Vagina (tissue), 2 donors: ENCODE results near the gene LIMCH1. TPM values are rescaled to one million over a fixed set of nuclear protein-coding genes. Genes with fewer than 3 reads are reported as not detected.

Experiments
- DNase-seq, 2 donors: peaks; one replicate each; pipeline ENCODE4 v3.0.0-alpha.2; 2017; ENCODE audit errors: extremely low spot score in 2 of 2
- H3K27ac ChIP-seq: fragments of 200-600 bp; sonication (generic); one replicate; pipeline ENCODE4 v1.5.1; 2019
- H3K27me3 ChIP-seq: fragments of 200-600 bp; sonication (generic); one replicate; pipeline ENCODE4 v1.5.1; 2019
- H3K36me3 ChIP-seq, 2 donors: fragments of 200-600 bp; sonication (generic); one replicate each; pipeline ENCODE4 v1.5.1; 2017 to 2019
- H3K4me1 ChIP-seq: fragments of 200-600 bp; sonication (generic); one replicate; pipeline ENCODE4 v1.5.1; 2019
- H3K4me3 ChIP-seq, 2 donors: fragments of 200-600 bp; sonication (generic); 1 replicate in 1 of 2; 2 replicates in 1 of 2; pipeline ENCODE4 v1.5.1; 2016 to 2019
- H3K9me3 ChIP-seq: fragments of 200-600 bp; sonication (generic); one replicate; pipeline ENCODE4 v1.5.1; 2019
- CTCF ChIP-seq, 3 experiments: fragments of 450-650 bp in 2 of 3; fragments of 200-600 bp in 1 of 3; sonication (generic) in 1 of 3; IDR thresholded peaks; one replicate each; pipeline ENCODE4 v1.5.1; 2017 to 2019; ENCODE audit warnings: antibody characterized with exemption in 3 of 3, mild to moderate bottlenecking in 2 of 3, moderate library complexity in 2 of 3
- POLR2A ChIP-seq, 2 donors: fragments of 450-650 bp; IDR thresholded peaks; one replicate each; pipeline ENCODE4 v1.6.1; 2017; ENCODE audit warnings: antibody characterized with exemption in 2 of 2, mild to moderate bottlenecking in 2 of 2, moderate library complexity in 2 of 2
- POLR2AphosphoS5 ChIP-seq, 2 donors: sonication (generic); formaldehyde crosslinking; IDR thresholded peaks; one replicate each; pipeline ENCODE4 v1.9.0; 2017; ENCODE audit warnings: antibody characterized with exemption in 2 of 2, mild to moderate bottlenecking in 2 of 2, low read depth in 1 of 2; ENCODE audit not compliant: insufficient read depth in 1 of 2
- intact Hi-C: fragments of 100-400 bp; cut with DNase I; formaldehyde crosslinking; loops from one replicate; pipeline ENCODE4 v1.15.1; 2023
- total RNA-seq: library from RNA; depleted of rRNA; stranded (reverse); fragments of >200 nt; gene quantifications from one replicate; pipeline ENCODE4 v1.2.3, GENCODE V29; 2016

LIMCH1 gene
- total RNA-seq, 1 donor from 2014 or later = 17.9 TPM

DNA sequence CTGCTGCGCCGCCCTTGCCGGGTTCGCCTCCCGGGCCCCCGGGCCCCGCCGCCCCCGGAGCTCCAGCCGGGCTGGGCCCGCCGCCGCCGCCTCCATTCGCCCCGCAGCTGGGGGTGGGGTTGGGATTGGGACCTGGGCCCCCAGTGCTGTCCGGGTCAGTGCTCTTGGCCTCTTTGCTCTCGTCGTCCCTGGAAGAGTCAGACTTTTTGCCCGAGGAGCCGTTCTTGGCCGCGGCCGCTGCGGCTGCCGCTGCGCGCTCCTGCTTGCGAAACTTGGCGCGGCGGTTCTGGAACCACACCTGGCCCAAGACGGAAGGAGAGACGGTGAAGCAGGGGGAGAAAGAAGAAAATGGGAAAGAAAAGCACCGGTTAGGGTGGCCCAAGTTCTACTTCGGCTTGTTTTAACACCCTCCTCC is 208.1 kb downstream of the LIMCH1 start:
- intact Hi-C loops = no loop called here
- H3K4me1 ChIP-seq = peaks cover 11% of the 10 kb centered on the region
- H3K27ac ChIP-seq = no peak overlapping the region
- H3K36me3 ChIP-seq = no peaks in the 10 kb centered on the region
- no peak for DNase-seq
- no peak overlapping the region for H3K4me3 ChIP-seq
- H3K9me3 ChIP-seq = no peaks in the 10 kb centered on the region
- TF ChIP-seq POLR2AphosphoS5 (IDR thresholded peaks at IDR 0.05; ENCODE audit: insufficient read depth in 1 of 2, low read depth in 1 of 2) (no peak), CTCF (IDR thresholded peaks at IDR 0.05) (no peak), POLR2A (IDR thresholded peaks at IDR 0.05) (no peak)
- H3K27me3 ChIP-seq = peaks cover 9% of the 10 kb centered on the region

- no peak for TF ChIP-seq POLR2AphosphoS5 (IDR thresholded peaks at IDR 0.05; ENCODE audit: insufficient read depth in 1 of 2, low read depth in 1 of 2)
- TF ChIP-seq CTCF (IDR thresholded peaks at IDR 0.05) = no peak
- TF ChIP-seq POLR2A (IDR thresholded peaks at IDR 0.05) = no peak
- intact Hi-C loops = no loop called here
- no peak overlapping the region for H3K27ac ChIP-seq
- no peak overlapping the region for H3K4me3 ChIP-seq
- H3K9me3 ChIP-seq = no peaks in the 10 kb centered on the region
- H3K4me1 ChIP-seq = peaks cover 11% of the 10 kb centered on the region
- no peaks in the 10 kb centered on the region for H3K36me3 ChIP-seq
- peaks cover 11% of the 10 kb centered on the region for H3K27me3 ChIP-seq
- no peak for DNase-seq
Observed at GRCh38 chr4:41746440-41747229, 208.7 kb downstream of the LIMCH1 start.

- Histone ChIP-seq H3K9me3 (no peaks in the 10 kb centered on the region), H3K4me3 (no peak overlapping the region), H3K27ac (no peak overlapping the region), H3K27me3 (peaks cover 11% of the 10 kb centered on the region), H3K36me3 (no peaks in the 10 kb centered on the region), H3K4me1 (peaks cover 11% of the 10 kb centered on the region)
- DNase-seq = no peak
- intact Hi-C loops = no loop called here
- TF ChIP-seq POLR2A (IDR thresholded peaks at IDR 0.05) = no peak
Observed at GRCh38 chr4:41747230-41748055, 209.5 kb downstream of the LIMCH1 start.

DNA sequence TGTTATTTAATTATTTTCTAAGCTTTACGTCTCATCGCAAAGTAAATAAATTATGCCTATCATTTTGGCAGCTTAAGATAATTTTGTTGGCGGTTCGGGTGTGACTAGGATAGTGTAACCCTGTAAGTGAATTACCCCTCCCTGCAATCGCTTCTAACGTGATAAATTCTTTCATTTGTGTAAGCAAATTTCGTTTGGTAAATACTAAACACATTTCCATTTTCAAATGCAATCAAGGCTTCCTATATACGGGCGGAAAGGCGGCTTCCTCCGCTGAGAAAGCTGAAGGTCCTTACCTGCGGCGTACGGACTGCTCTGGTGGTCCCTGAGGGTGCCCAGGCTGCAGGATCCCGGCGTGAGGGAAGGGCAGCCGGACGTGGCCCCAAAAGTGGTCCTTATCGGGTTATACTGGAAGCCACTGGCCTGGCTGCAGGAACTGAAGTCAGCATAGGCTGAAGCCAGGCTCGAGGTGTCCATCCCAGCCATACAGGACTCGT is 210.2 kb downstream of the LIMCH1 start:
- no peaks in the 10 kb centered on the region for H3K9me3 ChIP-seq
- H3K4me3 ChIP-seq = no peak overlapping the region
- H3K36me3 ChIP-seq = no peaks in the 10 kb centered on the region
- peaks cover 11% of the 10 kb centered on the region for H3K4me1 ChIP-seq
- peaks cover 11% of the 10 kb centered on the region for H3K27me3 ChIP-seq
- no peak for TF ChIP-seq POLR2AphosphoS5 (IDR thresholded peaks at IDR 0.05; ENCODE audit: insufficient read depth in 1 of 2, low read depth in 1 of 2)
- TF ChIP-seq CTCF (IDR thresholded peaks at IDR 0.05) = no peak
- no peak for TF ChIP-seq POLR2A (IDR thresholded peaks at IDR 0.05)
- DNase-seq = no peak
- H3K27ac ChIP-seq = no peak overlapping the region
- intact Hi-C loops = no loop called here

- intact Hi-C loops = no loop called here
- no peak for TF ChIP-seq POLR2A (IDR thresholded peaks at IDR 0.05)
- no peak for TF ChIP-seq POLR2AphosphoS5 (IDR thresholded peaks at IDR 0.05; ENCODE audit: insufficient read depth in 1 of 2, low read depth in 1 of 2)
- TF ChIP-seq CTCF (IDR thresholded peaks at IDR 0.05) = no peak
Observed at GRCh38 chr4:41748571-41749475, 210.9 kb downstream of the LIMCH1 start, which contains the start of gene PHOX2B. PHOX2B (minus strand) TSS chr4:41748725; CDS start chr4:41748610, 115 bp downstream.

More at GRCh38 chr4:41748571-41749475, 210.9 kb downstream of the LIMCH1 start, which contains the start of gene PHOX2B:
- Histone ChIP-seq H3K9me3 (no peaks in the 10 kb centered on the region), H3K27ac (no peak within 1 kb of the TSS), H3K36me3 (no peaks in the 10 kb centered on the region), H3K4me1 (peaks cover 11% of the 10 kb centered on the region), H3K27me3 (peaks cover 11% of the 10 kb centered on the region), H3K4me3 (no peak within 1 kb of the TSS)
- no peak for DNase-seq
